GM23338 (cell line): ENCODE results near the gene LRIG3. TPM values are rescaled to one million over a fixed set of nuclear protein-coding genes. Genes with fewer than 3 reads are reported as not detected.

Source experiments
- ATAC-seq: fragments of 200-7000 bp; cut with Tn5 transposase; 3 replicates; pipeline ENCODE4 v1.9.1; 2020
- DNase-seq: peaks from one replicate; pipeline ENCODE4 v3.0.0-alpha.2; 2015; ENCODE audit warnings: low spot score
- H2AFZ ChIP-seq: fragments of 200-600 bp; sonication (generic); 2 replicates; pipeline ENCODE4 v1.8.0; 2016; ENCODE audit warnings: antibody characterized with exemption, mild to moderate bottlenecking, moderate library complexity
- H3F3A ChIP-seq: fragments of 200-600 bp; sonication (generic); replicated peaks from 2 replicates; pipeline ENCODE4 v1.8.0; 2017; ENCODE audit warnings: antibody characterized with exemption, mixed run types, low read depth
- H3K27ac ChIP-seq: fragments of 200-600 bp; sonication (generic); 2 replicates; pipeline ENCODE4 v1.6.1; 2016; ENCODE audit warnings: low read depth
- H3K27me3 ChIP-seq: fragments of 200-600 bp; sonication (generic); 2 replicates; pipeline ENCODE4 v1.8.0; 2016; ENCODE audit warnings: mild to moderate bottlenecking, mixed run types, moderate library complexity; ENCODE audit not compliant: insufficient read depth
- H3K36me3 ChIP-seq: fragments of 200-600 bp; sonication (generic); 2 replicates; pipeline ENCODE4 v1.8.0; 2016; ENCODE audit warnings: mild to moderate bottlenecking; ENCODE audit not compliant: insufficient read depth
- H3K4me1 ChIP-seq: fragments of 200-600 bp; sonication (generic); 2 replicates; pipeline ENCODE4 v1.8.0; 2016; ENCODE audit warnings: mild to moderate bottlenecking, moderate library complexity; ENCODE audit not compliant: insufficient read depth
- H3K4me2 ChIP-seq: fragments of 200-600 bp; sonication (generic); 2 replicates; pipeline ENCODE4 v1.7.1; 2017; ENCODE audit warnings: mixed run types
- H3K4me3 ChIP-seq: fragments of 200-600 bp; sonication (generic); 2 replicates; pipeline ENCODE4 v1.6.1; 2016; ENCODE audit warnings: mixed run types
- H3K79me2 ChIP-seq: fragments of 200-600 bp; sonication (generic); replicated peaks from 2 replicates; pipeline ENCODE4 v1.8.0; 2017; ENCODE audit warnings: mild to moderate bottlenecking; ENCODE audit not compliant: insufficient read depth
- H3K9me2 ChIP-seq: fragments of 200-600 bp; sonication (generic); 2 replicates; pipeline ENCODE4 v1.8.0; 2017; ENCODE audit not compliant: insufficient read depth
- H4K20me1 ChIP-seq: fragments of 200-600 bp; sonication (generic); replicated peaks from 2 replicates; pipeline ENCODE4 v1.8.0; 2017; ENCODE audit warnings: mild to moderate bottlenecking; ENCODE audit not compliant: insufficient read depth
- H3K27ac Mint-ChIP-seq: 2 replicates; pipeline ENCODE4 v1.8.0; 2020; ENCODE audit warnings: inconsistent platforms, mild to moderate bottlenecking, moderate library complexity, mixed read lengths
- H3K27me3 Mint-ChIP-seq: 3 replicates; pipeline ENCODE4 v1.8.0; 2022; ENCODE audit warnings: low read depth, mild to moderate bottlenecking, moderate library complexity, mixed read lengths, inconsistent platforms; ENCODE audit not compliant: insufficient read depth, poor library complexity
- H3K36me3 Mint-ChIP-seq: 3 replicates; pipeline ENCODE4 v1.8.0; 2021; ENCODE audit warnings: low read depth, mild to moderate bottlenecking, inconsistent platforms, moderate library complexity, mixed read lengths
- H3K4me1 Mint-ChIP-seq: 3 replicates; pipeline ENCODE4 v1.8.0; 2020; ENCODE audit warnings: mild to moderate bottlenecking, inconsistent platforms, mixed read lengths
- H3K4me3 Mint-ChIP-seq: 3 replicates; pipeline ENCODE4 v1.8.0; 2021; ENCODE audit warnings: moderate library complexity, mild to moderate bottlenecking, inconsistent platforms, mixed read lengths
- H3K9me3 Mint-ChIP-seq: 3 replicates; pipeline ENCODE4 v1.8.0; 2020; ENCODE audit warnings: moderate library complexity, mild to moderate bottlenecking, inconsistent platforms, mixed read lengths
- CREB1 ChIP-seq: fragments of 250-450 bp; sonication (Bioruptor Pico); IDR thresholded peaks from 2 replicates; pipeline ENCODE4 v1.5.0; 2020; ENCODE audit warnings: low read depth, mild to moderate bottlenecking, moderate library complexity
- EZH2 ChIP-seq: fragments of 200-600 bp; sonication (generic); IDR thresholded peaks from one replicate; pipeline ENCODE4 v1.8.0; 2017; ENCODE audit warnings: antibody characterized with exemption, mild to moderate bottlenecking, low read depth; ENCODE audit not compliant: unreplicated experiment
- NANOG ChIP-seq: IDR thresholded peaks from 2 replicates; pipeline ENCODE4 v1.6.1; 2016; ENCODE audit warnings: antibody characterized with exemption, borderline replicate concordance
- POLR2AphosphoS5 ChIP-seq: IDR thresholded peaks from 2 replicates; pipeline ENCODE4 v1.6.1; 2016; ENCODE audit warnings: antibody characterized with exemption, low read depth
- STAT1 ChIP-seq: IDR thresholded peaks from one replicate; pipeline ENCODE4 v1.6.1; 2016; ENCODE audit warnings: antibody characterized with exemption; ENCODE audit not compliant: unreplicated experiment
- ZNF114 ChIP-seq: fragments of 250-450 bp; sonication (Bioruptor Pico); IDR thresholded peaks from 2 replicates; pipeline ENCODE4 v1.5.0; 2020; ENCODE audit warnings: mild to moderate bottlenecking, moderate library complexity
- ZNF331 ChIP-seq: fragments of 250-450 bp; sonication (Bioruptor Pico); IDR thresholded peaks from 2 replicates; pipeline ENCODE4 v1.5.0; 2020; ENCODE audit warnings: low read depth, mild to moderate bottlenecking, moderate library complexity
- polyA plus RNA-seq: library from polyadenylated mRNA; unstranded; fragments of >200 nt; fragmentation: Nextera tagmentation; extraction: Ambion mirVana; gene quantifications from 2 replicates; pipeline ENCODE4 v1.2.1, GENCODE V29; 2016
- total RNA-seq: library from RNA; depleted of rRNA; stranded (reverse); fragments of >200 nt; shearing (Covaris generic); gene quantifications from 2 replicates; pipeline ENCODE4 v1.2.3, GENCODE V29; 2014
- TF ChIP-seq, protein P1 (sequence below): fragments of 250-450 bp; sonication (Bioruptor Pico); IDR thresholded peaks from 2 replicates; pipeline ENCODE4 v1.5.0; 2020; ENCODE audit warnings: mild to moderate bottlenecking, moderate library complexity
- TF ChIP-seq, protein P2 (sequence below): IDR thresholded peaks from 2 replicates; pipeline ENCODE4 v1.6.1; 2016; ENCODE audit warnings: antibody characterized with exemption

LRIG3 gene
- total and polyA plus RNA-seq, 2 experiments from 2014 or later = 1.6 to 7.5 TPM

DNA sequence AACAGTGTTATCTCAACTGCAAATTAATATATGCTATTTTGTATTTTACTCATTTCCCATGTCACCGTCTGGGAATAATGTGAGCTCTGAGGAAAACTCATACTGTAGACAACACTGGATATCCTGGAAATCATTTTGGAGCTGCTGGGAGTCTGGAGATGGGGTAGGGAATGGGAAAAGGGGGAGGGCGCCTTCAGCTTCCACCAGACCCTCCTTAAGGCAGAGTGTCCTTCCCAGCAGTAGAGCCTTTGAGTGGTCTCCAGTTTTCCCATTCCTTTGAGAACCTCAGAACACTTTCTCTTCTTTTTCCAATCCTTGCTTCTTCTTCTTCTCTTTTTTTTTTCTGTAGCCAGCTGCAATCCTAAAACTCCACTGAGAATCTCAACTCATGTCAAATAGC lies 5.4 kb upstream of the LRIG3 start (continued):
- TF ChIP-seq, protein P1, sequence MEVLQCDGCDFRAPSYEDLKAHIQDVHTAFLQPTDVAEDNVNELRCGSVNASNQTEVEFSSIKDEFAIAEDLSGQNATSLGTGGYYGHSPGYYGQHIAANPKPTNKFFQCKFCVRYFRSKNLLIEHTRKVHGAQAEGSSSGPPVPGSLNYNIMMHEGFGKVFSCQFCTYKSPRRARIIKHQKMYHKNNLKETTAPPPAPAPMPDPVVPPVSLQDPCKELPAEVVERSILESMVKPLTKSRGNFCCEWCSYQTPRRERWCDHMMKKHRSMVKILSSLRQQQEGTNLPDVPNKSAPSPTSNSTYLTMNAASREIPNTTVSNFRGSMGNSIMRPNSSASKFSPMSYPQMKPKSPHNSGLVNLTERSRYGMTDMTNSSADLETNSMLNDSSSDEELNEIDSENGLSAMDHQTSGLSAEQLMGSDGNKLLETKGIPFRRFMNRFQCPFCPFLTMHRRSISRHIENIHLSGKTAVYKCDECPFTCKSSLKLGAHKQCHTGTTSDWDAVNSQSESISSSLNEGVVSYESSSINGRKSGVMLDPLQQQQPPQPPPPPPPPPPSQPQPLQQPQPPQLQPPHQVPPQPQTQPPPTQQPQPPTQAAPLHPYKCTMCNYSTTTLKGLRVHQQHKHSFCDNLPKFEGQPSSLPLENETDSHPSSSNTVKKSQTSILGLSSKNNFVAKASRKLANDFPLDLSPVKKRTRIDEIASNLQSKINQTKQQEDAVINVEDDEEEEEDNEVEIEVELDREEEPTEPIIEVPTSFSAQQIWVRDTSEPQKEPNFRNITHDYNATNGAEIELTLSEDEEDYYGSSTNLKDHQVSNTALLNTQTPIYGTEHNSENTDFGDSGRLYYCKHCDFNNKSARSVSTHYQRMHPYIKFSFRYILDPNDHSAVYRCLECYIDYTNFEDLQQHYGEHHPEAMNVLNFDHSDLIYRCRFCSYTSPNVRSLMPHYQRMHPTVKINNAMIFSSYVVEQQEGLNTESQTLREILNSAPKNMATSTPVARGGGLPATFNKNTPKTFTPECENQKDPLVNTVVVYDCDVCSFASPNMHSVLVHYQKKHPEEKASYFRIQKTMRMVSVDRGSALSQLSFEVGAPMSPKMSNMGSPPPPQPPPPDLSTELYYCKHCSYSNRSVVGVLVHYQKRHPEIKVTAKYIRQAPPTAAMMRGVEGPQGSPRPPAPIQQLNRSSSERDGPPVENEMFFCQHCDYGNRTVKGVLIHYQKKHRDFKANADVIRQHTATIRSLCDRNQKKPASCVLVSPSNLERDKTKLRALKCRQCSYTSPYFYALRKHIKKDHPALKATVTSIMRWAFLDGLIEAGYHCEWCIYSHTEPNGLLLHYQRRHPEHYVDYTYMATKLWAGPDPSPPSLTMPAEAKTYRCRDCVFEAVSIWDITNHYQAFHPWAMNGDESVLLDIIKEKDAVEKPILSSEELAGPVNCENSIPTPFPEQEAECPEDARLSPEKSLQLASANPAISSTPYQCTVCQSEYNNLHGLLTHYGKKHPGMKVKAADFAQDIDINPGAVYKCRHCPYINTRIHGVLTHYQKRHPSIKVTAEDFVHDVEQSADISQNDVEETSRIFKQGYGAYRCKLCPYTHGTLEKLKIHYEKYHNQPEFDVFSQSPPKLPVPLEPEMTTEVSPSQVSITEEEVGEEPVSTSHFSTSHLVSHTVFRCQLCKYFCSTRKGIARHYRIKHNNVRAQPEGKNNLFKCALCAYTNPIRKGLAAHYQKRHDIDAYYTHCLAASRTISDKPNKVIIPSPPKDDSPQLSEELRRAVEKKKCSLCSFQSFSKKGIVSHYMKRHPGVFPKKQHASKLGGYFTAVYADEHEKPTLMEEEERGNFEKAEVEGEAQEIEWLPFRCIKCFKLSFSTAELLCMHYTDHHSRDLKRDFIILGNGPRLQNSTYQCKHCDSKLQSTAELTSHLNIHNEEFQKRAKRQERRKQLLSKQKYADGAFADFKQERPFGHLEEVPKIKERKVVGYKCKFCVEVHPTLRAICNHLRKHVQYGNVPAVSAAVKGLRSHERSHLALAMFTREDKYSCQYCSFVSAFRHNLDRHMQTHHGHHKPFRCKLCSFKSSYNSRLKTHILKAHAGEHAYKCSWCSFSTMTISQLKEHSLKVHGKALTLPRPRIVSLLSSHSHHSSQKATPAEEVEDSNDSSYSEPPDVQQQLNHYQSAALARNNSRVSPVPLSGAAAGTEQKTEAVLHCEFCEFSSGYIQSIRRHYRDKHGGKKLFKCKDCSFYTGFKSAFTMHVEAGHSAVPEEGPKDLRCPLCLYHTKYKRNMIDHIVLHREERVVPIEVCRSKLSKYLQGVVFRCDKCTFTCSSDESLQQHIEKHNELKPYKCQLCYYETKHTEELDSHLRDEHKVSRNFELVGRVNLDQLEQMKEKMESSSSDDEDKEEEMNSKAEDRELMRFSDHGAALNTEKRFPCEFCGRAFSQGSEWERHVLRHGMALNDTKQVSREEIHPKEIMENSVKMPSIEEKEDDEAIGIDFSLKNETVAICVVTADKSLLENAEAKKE (CRISPR knock-in tag) = no peak
- TF ChIP-seq POLR2AphosphoS5 = no peak
- TF ChIP-seq CREB1 = no peak
- no peak for TF ChIP-seq ZNF331 (CRISPR knock-in tag)
- TF ChIP-seq EZH2 = no peak

DNA sequence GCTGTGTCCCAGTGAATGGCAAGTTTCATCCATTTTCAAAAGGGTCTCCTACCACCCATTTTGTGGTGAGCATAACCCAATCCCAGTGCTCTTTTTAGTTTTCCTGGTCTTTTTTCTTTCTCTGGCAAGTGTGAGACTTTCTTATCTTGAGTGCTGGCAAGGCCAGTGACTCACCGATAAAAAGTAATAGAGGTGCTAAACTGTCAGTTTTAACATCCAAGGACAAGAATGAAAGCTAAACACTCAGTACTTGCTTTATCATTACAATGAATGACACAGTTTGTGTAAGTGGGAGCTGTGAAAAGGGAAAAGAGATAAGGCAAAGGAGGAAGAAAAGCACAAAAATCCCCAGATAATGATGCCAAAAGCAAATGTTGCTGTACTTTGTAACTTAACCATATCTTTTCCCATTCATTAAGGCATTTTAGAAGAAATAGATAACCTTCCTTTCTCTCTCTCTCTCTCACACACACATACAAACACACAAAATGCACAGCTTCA lies 4.9 kb upstream of the LRIG3 start:
- Mint-ChIP-seq H3K27ac (no peak overlapping the region), H3K36me3 (no peaks in the 10 kb centered on the region), H3K4me3 (no peak overlapping the region), H3K27me3 (peaks cover 2% of the 10 kb centered on the region), H3K4me1 (peaks cover 14% of the 10 kb centered on the region), H3K9me3 (no peaks in the 10 kb centered on the region)
- H3K27me3 ChIP-seq = no peaks in the 10 kb centered on the region; the same call in 1 of the 2 replicates
- no peak for DNase-seq
- no peak overlapping the region for H3K4me3 ChIP-seq
- H3K36me3 ChIP-seq = no peaks in the 10 kb centered on the region
- no peak overlapping the region for H2AFZ ChIP-seq
- H4K20me1 ChIP-seq = no peaks in the 10 kb centered on the region
- H3K27ac ChIP-seq = no peak overlapping the region
- H3K79me2 ChIP-seq = no peaks in the 10 kb centered on the region
- H3K9me2 ChIP-seq = no peaks in the 10 kb centered on the region
- H3K4me2 ChIP-seq = no peak overlapping the region
- ATAC-seq = no peak
- H3K4me1 ChIP-seq = peaks cover 6% of the 10 kb centered on the region; the same call in 1 of the 2 replicates
- TF ChIP-seq ZNF114 (CRISPR knock-in tag) = no peak
- no peak for TF ChIP-seq STAT1
- TF ChIP-seq ZNF331 (CRISPR knock-in tag) = no peak
- TF ChIP-seq, protein P2, sequence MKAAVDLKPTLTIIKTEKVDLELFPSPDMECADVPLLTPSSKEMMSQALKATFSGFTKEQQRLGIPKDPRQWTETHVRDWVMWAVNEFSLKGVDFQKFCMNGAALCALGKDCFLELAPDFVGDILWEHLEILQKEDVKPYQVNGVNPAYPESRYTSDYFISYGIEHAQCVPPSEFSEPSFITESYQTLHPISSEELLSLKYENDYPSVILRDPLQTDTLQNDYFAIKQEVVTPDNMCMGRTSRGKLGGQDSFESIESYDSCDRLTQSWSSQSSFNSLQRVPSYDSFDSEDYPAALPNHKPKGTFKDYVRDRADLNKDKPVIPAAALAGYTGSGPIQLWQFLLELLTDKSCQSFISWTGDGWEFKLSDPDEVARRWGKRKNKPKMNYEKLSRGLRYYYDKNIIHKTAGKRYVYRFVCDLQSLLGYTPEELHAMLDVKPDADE = no peak
- no peak for TF ChIP-seq NANOG
- TF ChIP-seq EZH2 = no peak
- no peaks in the 10 kb centered on the region for H3F3A ChIP-seq
